Coronary artery (tissue), 2 donors: ENCODE results near the gene FOXO3.

Experiments
- DNase-seq: peaks from one replicate; pipeline ENCODE4 v3.0.0-alpha.2; 2017; ENCODE audit warnings: low spot score
- H3K27ac ChIP-seq, 2 donors: fragments of 200-600 bp; sonication (generic); one replicate each; pipeline ENCODE4 v1.5.1; 2016 to 2019
- H3K4me3 ChIP-seq: fragments of 200-600 bp; sonication (generic); 2 replicates; pipeline ENCODE4 v1.5.1; 2016; ENCODE audit warnings: mild to moderate bottlenecking, moderate library complexity
- CTCF ChIP-seq: fragments of 200-600 bp; sonication (generic); IDR thresholded peaks from one replicate; pipeline ENCODE4 v1.5.1; 2019; ENCODE audit warnings: antibody characterized with exemption

The FOXO3 gene

GRCh38 chr6:108560463-108561308, at the start of gene FOXO3:
Gene FOXO3, plus strand, starts transcription at chr6:108560917. Its CDS starts 292 bp downstream, at chr6:108561209.
- peak; percentile 97 for DNase-seq
- Histone ChIP-seq H3K4me3 (peak within 1 kb of the TSS; percentile 92), H3K27ac (peak within 1 kb of the TSS; percentile 91 to 98)
- no peak for TF ChIP-seq CTCF

- H3K27ac ChIP-seq: no peak overlapping the region
- TF ChIP-seq CTCF: no peak
- no peak for DNase-seq
These were observed 41.8 kb upstream of the FOXO3 start for GRCh38 chr6:108518714-108519576.

GRCh38 chr6:108521616-108522107, 39.1 kb upstream of the FOXO3 start:
- no peak overlapping the region for H3K27ac ChIP-seq
- no peak overlapping the region for H3K4me3 ChIP-seq
- DNase-seq: no peak
- no peak for TF ChIP-seq CTCF

More at GRCh38 chr6:108518714-108519576, 41.8 kb upstream of the FOXO3 start:
- H3K4me3 ChIP-seq: no peak overlapping the region

GRCh38 chr6:108523697-108524096, 37.0 kb upstream of the FOXO3 start:
- TF ChIP-seq CTCF: no peak
- no peak overlapping the region for H3K4me3 ChIP-seq

GRCh38 chr6:108524528-108525248, 36.0 kb upstream of the FOXO3 start:
- no peak for TF ChIP-seq CTCF
- no peak for DNase-seq
- no peak overlapping the region for H3K27ac ChIP-seq
- no peak overlapping the region for H3K4me3 ChIP-seq

More at GRCh38 chr6:108523697-108524096, 37.0 kb upstream of the FOXO3 start:
- H3K27ac ChIP-seq: no peak overlapping the region
- DNase-seq: no peak

- DNase-seq: no peak
- H3K27ac ChIP-seq: no peak overlapping the region
- TF ChIP-seq CTCF: peak; percentile 74
- H3K4me3 ChIP-seq: no peak overlapping the region
These were observed 34.0 kb upstream of the FOXO3 start for GRCh38 chr6:108526739-108527174.
